ENCODE data around the gene FAM120C.

- TF ChIP-seq CTCF (conservative IDR thresholded peaks at IDR 0.05; ENCODE audit: low read depth in 2 of 2) (no peak), EZH2 (IDR thresholded peaks at IDR 0.05; ENCODE audit: low read depth, unreplicated experiment) (no peak), ETS1 (IDR thresholded peaks at IDR 0.05) (no peak), EZH2phosphoT487 (IDR thresholded peaks at IDR 0.05; ENCODE audit: unreplicated experiment) (no peak), POLR2AphosphoS5 (IDR thresholded peaks at IDR 0.05; ENCODE audit: low read depth) (no peak), REST (IDR thresholded peaks at IDR 0.05; ENCODE audit: unreplicated experiment) (no peak), ZNF114 (CRISPR knock-in tag; IDR thresholded peaks at IDR 0.05) (no peak), CREB1 (CRISPR knock-in tag; IDR thresholded peaks at IDR 0.05; ENCODE audit: low read depth) (no peak), ZNF331 (CRISPR knock-in tag; IDR thresholded peaks at IDR 0.05; ENCODE audit: low read depth) (no peak), NANOG (IDR thresholded peaks at IDR 0.05; ENCODE audit: borderline replicate concordance) (no peak)
Observed at GRCh38 chrX:54024350-54024749, 158.7 kb downstream of the FAM120C start.
